ENCODE results near the gene C10orf62. TPM values are rescaled to one million over a fixed set of nuclear protein-coding genes. Genes with fewer than 3 reads are reported as not detected.

C10orf62 gene
- total and polyA plus RNA-seq, 2 experiments from 2014 or later, result not detected

DNA sequence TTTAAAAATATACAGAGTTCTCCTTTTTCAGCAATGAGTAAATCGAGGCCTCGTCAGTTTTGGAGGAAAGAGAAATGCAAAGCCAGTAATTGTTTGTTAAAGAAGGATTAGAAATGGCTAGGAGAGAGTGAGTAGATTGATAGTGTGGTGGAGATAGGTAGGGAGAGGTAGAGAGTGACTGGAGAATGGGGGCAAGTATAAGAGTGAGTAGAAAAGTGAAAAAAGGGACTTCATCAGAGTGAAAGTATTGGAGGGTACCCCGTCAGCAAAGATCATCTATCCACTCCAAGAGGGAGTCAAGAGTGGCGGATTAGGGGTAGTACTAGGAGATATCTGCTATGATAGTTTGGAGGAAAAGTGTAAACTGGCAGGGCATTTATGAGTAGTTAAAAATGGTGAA is 26.2 kb upstream of the C10orf62 start (continued):
- TF ChIP-seq, protein P1, sequence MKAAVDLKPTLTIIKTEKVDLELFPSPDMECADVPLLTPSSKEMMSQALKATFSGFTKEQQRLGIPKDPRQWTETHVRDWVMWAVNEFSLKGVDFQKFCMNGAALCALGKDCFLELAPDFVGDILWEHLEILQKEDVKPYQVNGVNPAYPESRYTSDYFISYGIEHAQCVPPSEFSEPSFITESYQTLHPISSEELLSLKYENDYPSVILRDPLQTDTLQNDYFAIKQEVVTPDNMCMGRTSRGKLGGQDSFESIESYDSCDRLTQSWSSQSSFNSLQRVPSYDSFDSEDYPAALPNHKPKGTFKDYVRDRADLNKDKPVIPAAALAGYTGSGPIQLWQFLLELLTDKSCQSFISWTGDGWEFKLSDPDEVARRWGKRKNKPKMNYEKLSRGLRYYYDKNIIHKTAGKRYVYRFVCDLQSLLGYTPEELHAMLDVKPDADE (IDR thresholded peaks at IDR 0.05), result no peak
- TF ChIP-seq POLR2AphosphoS5 (IDR thresholded peaks at IDR 0.05; ENCODE audit: low read depth) (no peak), CREB1 (CRISPR knock-in tag; IDR thresholded peaks at IDR 0.05; ENCODE audit: low read depth) (no peak)

DNA sequence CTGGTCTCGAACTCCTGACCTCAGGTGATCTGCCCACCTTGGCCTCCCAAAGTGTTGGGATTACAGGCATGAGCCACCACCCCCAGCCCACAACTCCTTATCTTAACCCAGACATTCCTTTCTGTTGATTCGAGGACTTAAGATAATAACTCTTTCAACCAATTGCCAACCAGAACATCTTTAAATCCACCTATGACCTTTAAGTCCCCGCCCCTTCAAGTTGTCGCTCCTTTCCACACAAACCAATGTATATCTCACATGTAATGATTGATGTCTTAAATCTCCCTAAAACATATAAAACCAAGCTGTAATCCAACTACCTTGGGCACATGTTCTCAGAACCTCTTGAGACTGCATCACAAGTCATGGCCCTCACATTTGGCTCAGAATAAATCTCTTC is 24.7 kb upstream of the C10orf62 start:
- Histone ChIP-seq H3K27ac (ENCODE audit: low read depth) (no peak overlapping the region), H3F3A (replicated peaks; ENCODE audit: low read depth) (no peaks in the 10 kb centered on the region), H3K4me3 (no peak overlapping the region), H3K9me2 (ENCODE audit: insufficient read depth) (no peaks in the 10 kb centered on the region), H2AFZ (no peak overlapping the region), H3K4me1 (ENCODE audit: insufficient read depth) (no peaks in the 10 kb centered on the region), H4K20me1 (replicated peaks; ENCODE audit: insufficient read depth) (no peaks in the 10 kb centered on the region), H3K79me2 (replicated peaks; ENCODE audit: insufficient read depth) (0 out of 2 replicates have a peak, but pooled peaks cover 6% of the 10 kb centered on the region), H3K36me3 (ENCODE audit: insufficient read depth) (peaks cover 4% of the 10 kb centered on the region; the same call in 1 of the 2 replicates), H3K4me2 (no peak overlapping the region), H3K27me3 (ENCODE audit: insufficient read depth) (no peaks in the 10 kb centered on the region)
- DNase-seq (ENCODE audit: low spot score) (no peak), ATAC-seq (no peak)
- H3K4me3 Mint-ChIP-seq, result no peak overlapping the region
- H3K36me3 Mint-ChIP-seq (ENCODE audit: low read depth), result peaks cover 7% of the 10 kb centered on the region; the same call in 2 of the 3 replicates
- H3K27me3 Mint-ChIP-seq (ENCODE audit: insufficient read depth, low read depth, poor library complexity), result no peaks in the 10 kb centered on the region
- no peak overlapping the region for H3K27ac Mint-ChIP-seq
- peaks cover 2% of the 10 kb centered on the region; the same call in 1 of the 3 replicates for H3K9me3 Mint-ChIP-seq
- H3K4me1 Mint-ChIP-seq, result no peaks in the 10 kb centered on the region; the same call in 1 of the 3 replicates
- TF ChIP-seq ZNF331 (CRISPR knock-in tag; IDR thresholded peaks at IDR 0.05; ENCODE audit: low read depth) (no peak), EZH2phosphoT487 (IDR thresholded peaks at IDR 0.05; ENCODE audit: unreplicated experiment) (no peak), NANOG (IDR thresholded peaks at IDR 0.05; ENCODE audit: borderline replicate concordance) (no peak), CREB1 (CRISPR knock-in tag; IDR thresholded peaks at IDR 0.05; ENCODE audit: low read depth) (no peak), EZH2 (IDR thresholded peaks at IDR 0.05; ENCODE audit: low read depth, unreplicated experiment) (no peak), STAT1 (IDR thresholded peaks at IDR 0.05; ENCODE audit: unreplicated experiment) (no peak), POLR2AphosphoS5 (IDR thresholded peaks at IDR 0.05; ENCODE audit: low read depth) (no peak), ZNF114 (CRISPR knock-in tag; IDR thresholded peaks at IDR 0.05) (no peak)
- TF ChIP-seq, protein P2, sequence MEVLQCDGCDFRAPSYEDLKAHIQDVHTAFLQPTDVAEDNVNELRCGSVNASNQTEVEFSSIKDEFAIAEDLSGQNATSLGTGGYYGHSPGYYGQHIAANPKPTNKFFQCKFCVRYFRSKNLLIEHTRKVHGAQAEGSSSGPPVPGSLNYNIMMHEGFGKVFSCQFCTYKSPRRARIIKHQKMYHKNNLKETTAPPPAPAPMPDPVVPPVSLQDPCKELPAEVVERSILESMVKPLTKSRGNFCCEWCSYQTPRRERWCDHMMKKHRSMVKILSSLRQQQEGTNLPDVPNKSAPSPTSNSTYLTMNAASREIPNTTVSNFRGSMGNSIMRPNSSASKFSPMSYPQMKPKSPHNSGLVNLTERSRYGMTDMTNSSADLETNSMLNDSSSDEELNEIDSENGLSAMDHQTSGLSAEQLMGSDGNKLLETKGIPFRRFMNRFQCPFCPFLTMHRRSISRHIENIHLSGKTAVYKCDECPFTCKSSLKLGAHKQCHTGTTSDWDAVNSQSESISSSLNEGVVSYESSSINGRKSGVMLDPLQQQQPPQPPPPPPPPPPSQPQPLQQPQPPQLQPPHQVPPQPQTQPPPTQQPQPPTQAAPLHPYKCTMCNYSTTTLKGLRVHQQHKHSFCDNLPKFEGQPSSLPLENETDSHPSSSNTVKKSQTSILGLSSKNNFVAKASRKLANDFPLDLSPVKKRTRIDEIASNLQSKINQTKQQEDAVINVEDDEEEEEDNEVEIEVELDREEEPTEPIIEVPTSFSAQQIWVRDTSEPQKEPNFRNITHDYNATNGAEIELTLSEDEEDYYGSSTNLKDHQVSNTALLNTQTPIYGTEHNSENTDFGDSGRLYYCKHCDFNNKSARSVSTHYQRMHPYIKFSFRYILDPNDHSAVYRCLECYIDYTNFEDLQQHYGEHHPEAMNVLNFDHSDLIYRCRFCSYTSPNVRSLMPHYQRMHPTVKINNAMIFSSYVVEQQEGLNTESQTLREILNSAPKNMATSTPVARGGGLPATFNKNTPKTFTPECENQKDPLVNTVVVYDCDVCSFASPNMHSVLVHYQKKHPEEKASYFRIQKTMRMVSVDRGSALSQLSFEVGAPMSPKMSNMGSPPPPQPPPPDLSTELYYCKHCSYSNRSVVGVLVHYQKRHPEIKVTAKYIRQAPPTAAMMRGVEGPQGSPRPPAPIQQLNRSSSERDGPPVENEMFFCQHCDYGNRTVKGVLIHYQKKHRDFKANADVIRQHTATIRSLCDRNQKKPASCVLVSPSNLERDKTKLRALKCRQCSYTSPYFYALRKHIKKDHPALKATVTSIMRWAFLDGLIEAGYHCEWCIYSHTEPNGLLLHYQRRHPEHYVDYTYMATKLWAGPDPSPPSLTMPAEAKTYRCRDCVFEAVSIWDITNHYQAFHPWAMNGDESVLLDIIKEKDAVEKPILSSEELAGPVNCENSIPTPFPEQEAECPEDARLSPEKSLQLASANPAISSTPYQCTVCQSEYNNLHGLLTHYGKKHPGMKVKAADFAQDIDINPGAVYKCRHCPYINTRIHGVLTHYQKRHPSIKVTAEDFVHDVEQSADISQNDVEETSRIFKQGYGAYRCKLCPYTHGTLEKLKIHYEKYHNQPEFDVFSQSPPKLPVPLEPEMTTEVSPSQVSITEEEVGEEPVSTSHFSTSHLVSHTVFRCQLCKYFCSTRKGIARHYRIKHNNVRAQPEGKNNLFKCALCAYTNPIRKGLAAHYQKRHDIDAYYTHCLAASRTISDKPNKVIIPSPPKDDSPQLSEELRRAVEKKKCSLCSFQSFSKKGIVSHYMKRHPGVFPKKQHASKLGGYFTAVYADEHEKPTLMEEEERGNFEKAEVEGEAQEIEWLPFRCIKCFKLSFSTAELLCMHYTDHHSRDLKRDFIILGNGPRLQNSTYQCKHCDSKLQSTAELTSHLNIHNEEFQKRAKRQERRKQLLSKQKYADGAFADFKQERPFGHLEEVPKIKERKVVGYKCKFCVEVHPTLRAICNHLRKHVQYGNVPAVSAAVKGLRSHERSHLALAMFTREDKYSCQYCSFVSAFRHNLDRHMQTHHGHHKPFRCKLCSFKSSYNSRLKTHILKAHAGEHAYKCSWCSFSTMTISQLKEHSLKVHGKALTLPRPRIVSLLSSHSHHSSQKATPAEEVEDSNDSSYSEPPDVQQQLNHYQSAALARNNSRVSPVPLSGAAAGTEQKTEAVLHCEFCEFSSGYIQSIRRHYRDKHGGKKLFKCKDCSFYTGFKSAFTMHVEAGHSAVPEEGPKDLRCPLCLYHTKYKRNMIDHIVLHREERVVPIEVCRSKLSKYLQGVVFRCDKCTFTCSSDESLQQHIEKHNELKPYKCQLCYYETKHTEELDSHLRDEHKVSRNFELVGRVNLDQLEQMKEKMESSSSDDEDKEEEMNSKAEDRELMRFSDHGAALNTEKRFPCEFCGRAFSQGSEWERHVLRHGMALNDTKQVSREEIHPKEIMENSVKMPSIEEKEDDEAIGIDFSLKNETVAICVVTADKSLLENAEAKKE (CRISPR knock-in tag; IDR thresholded peaks at IDR 0.05), result no peak
